ENCODE results near the gene SMIM9.

SMIM9 gene

GRCh38 chrX:154815274-154815818 is 19.1 kb downstream of the SMIM9 start:
- no peak for DNase-seq (ENCODE audit: low read depth)

GRCh38 chrX:154813801-154814200 is 20.7 kb downstream of the SMIM9 start:
- no peak for DNase-seq (ENCODE audit: low read depth)

GRCh38 chrX:154812341-154813101 is 21.9 kb downstream of the SMIM9 start:
- DNase-seq (ENCODE audit: low read depth), result no peak

- DNase-seq (ENCODE audit: low read depth), result no peak
Observed at GRCh38 chrX:154809939-154810665, 24.4 kb downstream of the SMIM9 start.

- no peak for DNase-seq (ENCODE audit: low read depth)
Observed at GRCh38 chrX:154806837-154807501, 27.5 kb downstream of the SMIM9 start.

GRCh38 chrX:154805696-154806091 is 28.8 kb downstream of the SMIM9 start:
- DNase-seq (ENCODE audit: low read depth), result no peak

- peak; percentile 52 for DNase-seq (ENCODE audit: low read depth)
Observed at GRCh38 chrX:154804957-154805695, 29.3 kb downstream of the SMIM9 start, which contains the start of gene MPP1. MPP1 (minus strand) TSS chrX:154805485; CDS start chrX:154805373, 112 bp downstream.

- DNase-seq (ENCODE audit: low read depth), result no peak
Observed at GRCh38 chrX:154804261-154804956, 30.1 kb downstream of the SMIM9 start.

GRCh38 chrX:154802947-154803346 is 31.5 kb downstream of the SMIM9 start:
- DNase-seq (ENCODE audit: low read depth), result no peak

- no peak for DNase-seq (ENCODE audit: low read depth)
Observed at GRCh38 chrX:154800478-154801210, 33.8 kb downstream of the SMIM9 start.

GRCh38 chrX:154799556-154800348 is 34.7 kb downstream of the SMIM9 start:
- DNase-seq (ENCODE audit: low read depth), result no peak

- DNase-seq (ENCODE audit: low read depth), result no peak
Observed at GRCh38 chrX:154797006-154797405, 37.5 kb downstream of the SMIM9 start.

GRCh38 chrX:154795016-154795415 is 39.4 kb downstream of the SMIM9 start:
- DNase-seq (ENCODE audit: low read depth), result no peak

GRCh38 chrX:154793084-154793795 is 41.2 kb downstream of the SMIM9 start:
- no peak for DNase-seq (ENCODE audit: low read depth)

GRCh38 chrX:154791939-154792338 is 42.5 kb downstream of the SMIM9 start:
- DNase-seq (ENCODE audit: low read depth), result no peak

- no peak for DNase-seq (ENCODE audit: low read depth)
Observed at GRCh38 chrX:154791467-154791866, 43.0 kb downstream of the SMIM9 start.

- no peak for DNase-seq (ENCODE audit: low read depth)
Observed at GRCh38 chrX:154785716-154786115, 48.7 kb downstream of the SMIM9 start.

- no peak for DNase-seq (ENCODE audit: low read depth)
Observed at GRCh38 chrX:154784149-154784995, 50.1 kb downstream of the SMIM9 start.

All from stimulated activated CD8-positive, alpha-beta memory T cell treated with anti-CD3 and anti-CD28 coated beads, Interleukin-4, amount 100 ng/mL, for 24 hours (primary cell).